Right atrium auricular region (tissue), 2 donors: ENCODE measurements around the gene RTN4. TPM values are rescaled to one million over a fixed set of nuclear protein-coding genes. Genes with fewer than 3 reads are reported as not detected.

ENCODE experiments used
- DNase-seq: peaks from one replicate; pipeline ENCODE4 v3.0.0-alpha.2; 2019; ENCODE audit warnings: low spot score
- H3K27ac ChIP-seq, 2 donors: fragments of 200-600 bp; sonication (generic); 1 replicate in 1 of 2; 2 replicates in 1 of 2; pipeline ENCODE4 v1.5.1; 2016 to 2019
- H3K27me3 ChIP-seq, 2 donors: fragments of 200-600 bp; sonication (generic); one replicate each; pipeline versions ENCODE4 v1.5.1 to v1.6.0; 2017 to 2019
- H3K36me3 ChIP-seq: fragments of 200-600 bp; sonication (generic); one replicate; pipeline ENCODE4 v1.5.1; 2016
- H3K4me1 ChIP-seq, 2 donors: fragments of 200-600 bp; sonication (generic); one replicate each; pipeline versions ENCODE4 v1.5.1 to v1.6.0; 2017 to 2019
- H3K4me3 ChIP-seq, 2 donors: fragments of 200-600 bp; sonication (generic); 1 replicate in 1 of 2; 2 replicates in 1 of 2; pipeline ENCODE4 v1.5.1; 2017 to 2019; ENCODE audit warnings: mild to moderate bottlenecking in 1 of 2, moderate library complexity in 1 of 2
- H3K9me3 ChIP-seq, 2 donors: fragments of 200-600 bp; sonication (generic); one replicate each; pipeline ENCODE4 v1.5.1; 2019
- CTCF ChIP-seq, 2 donors: fragments of 200-600 bp; sonication (generic); IDR thresholded peaks; one replicate each; pipeline ENCODE4 v1.5.1; 2019; ENCODE audit warnings: antibody characterized with exemption in 2 of 2
- total RNA-seq, 2 donors: library from RNA; depleted of rRNA; stranded (reverse); fragments of >200 nt; gene quantifications; one replicate each; pipeline ENCODE4 v1.1.0, GENCODE V29; 2016

RTN4 gene
- total RNA-seq, 2 donors from 2014 or later: 152 to 203 TPM

- no peak for DNase-seq
- no peak for TF ChIP-seq CTCF (IDR thresholded peaks at IDR 0.05)
- H3K36me3 ChIP-seq: peaks cover 17% of the 10 kb centered on the region
- H3K27ac ChIP-seq: no peak overlapping the region
- no peak overlapping the region for H3K4me3 ChIP-seq
- H3K4me1 ChIP-seq: peaks cover 0 to 22% of the 10 kb centered on the region in 2 donors
- H3K9me3 ChIP-seq: peaks cover 0 to 5% of the 10 kb centered on the region in 2 donors
- no peaks in the 10 kb centered on the region for H3K27me3 ChIP-seq
Measured at GRCh38 chr2:55022476-55022875, 27.8 kb downstream of the RTN4 start.

- peaks cover 0 to 9% of the 10 kb centered on the region in 2 donors for H3K4me1 ChIP-seq
- H3K4me3 ChIP-seq: no peak overlapping the region
- no peak for TF ChIP-seq CTCF (IDR thresholded peaks at IDR 0.05)
- H3K9me3 ChIP-seq: peaks cover 0 to 5% of the 10 kb centered on the region in 2 donors
- H3K27ac ChIP-seq: no peak overlapping the region
- peaks cover 17% of the 10 kb centered on the region for H3K36me3 ChIP-seq
- DNase-seq: no peak
- no peaks in the 10 kb centered on the region for H3K27me3 ChIP-seq
Measured at GRCh38 chr2:55019526-55020258, 30.6 kb downstream of the RTN4 start.

GRCh38 chr2:55018619-55019018 lies 31.6 kb downstream of the RTN4 start:
- Histone ChIP-seq H3K4me3 (no peak overlapping the region), H3K27ac (no peak overlapping the region), H3K36me3 (peaks cover 17% of the 10 kb centered on the region), H3K27me3 (no peaks in the 10 kb centered on the region), H3K4me1 (peaks cover 0 to 18% of the 10 kb centered on the region in 2 donors), H3K9me3 (peaks cover 0 to 5% of the 10 kb centered on the region in 2 donors)
- no peak for DNase-seq
- TF ChIP-seq CTCF (IDR thresholded peaks at IDR 0.05): no peak

- Histone ChIP-seq H3K4me1 (peaks cover 0 to 25% of the 10 kb centered on the region in 2 donors), H3K27ac (no peak overlapping the region), H3K36me3 (peaks cover 17% of the 10 kb centered on the region), H3K9me3 (peaks cover 0 to 5% of the 10 kb centered on the region in 2 donors), H3K27me3 (no peaks in the 10 kb centered on the region), H3K4me3 (no peak overlapping the region)
- DNase-seq: no peak
- no peak for TF ChIP-seq CTCF (IDR thresholded peaks at IDR 0.05)
Measured at GRCh38 chr2:55017880-55018279, 32.4 kb downstream of the RTN4 start.

- TF ChIP-seq CTCF (IDR thresholded peaks at IDR 0.05): no peak
- Histone ChIP-seq H3K4me1 (peaks cover 0 to 25% of the 10 kb centered on the region in 2 donors), H3K4me3 (no peak overlapping the region), H3K27me3 (no peaks in the 10 kb centered on the region), H3K27ac (no peak overlapping the region), H3K9me3 (peaks cover 0 to 5% of the 10 kb centered on the region in 2 donors), H3K36me3 (peaks cover 17% of the 10 kb centered on the region)
- DNase-seq: no peak
Measured at GRCh38 chr2:55017428-55017827, 32.8 kb downstream of the RTN4 start.
